K562 (cell line): ENCODE data around the gene MRGPRE. TPM values are rescaled to one million over a fixed set of nuclear protein-coding genes. Genes with fewer than 3 reads are reported as not detected.

Experiments
- ATAC-seq: fragments of 200-7000 bp; cut with Tn5 transposase; 3 replicates; pipeline ENCODE4 v1.9.1; 2020; ENCODE audit warnings: moderate library complexity
- BruUV-seq: library from RNA; stranded (reverse); fragments of 400-500 nt; replicated peaks from 2 replicates; lab custom pipeline; 2021; lab: Mats Ljungman, UMichigan
- CTCF ChIA-PET: fragments of 300-600 bp; formaldehyde crosslinking; extraction: SDS; loops from one replicate; lab custom pipeline; 2021; ENCODE audit warnings: low intra/inter-chr PET ratio; lab: Yijun Ruan, JAX
- POLR2A ChIA-PET: fragments of 300-600, 350-650 bp; sonication (Branson Sonifier 250); formaldehyde crosslinking; extraction: SDS; loops from one replicate; lab custom pipeline; 2021; ENCODE audit warnings: antibody characterized with exemption, inconsistent platforms; lab: Yijun Ruan, JAX
- DNase-seq, 4 experiments: peaks; one replicate each; pipeline versions ENCODE4 v3.0.0 to v3.0.0-alpha.2; 2011 to 2018; ENCODE audit warnings: low spot score in 3 of 4, mixed read lengths in 3 of 4; ENCODE audit errors: extremely low read depth in 1 of 4
- FAIRE-seq: peaks from 2 replicates; lab custom pipeline; 2011; peaks lifted over from hg19 to GRCh38; lab: Jason Lieb, UNC
- H2AFZ ChIP-seq: 2 replicates; pipeline ENCODE4 v1.6.0; 2011; ENCODE audit warnings: low read depth, low read length, control low read depth, inconsistent platforms
- H3K27ac ChIP-seq: fragments of 200-600 bp; 3 replicates; pipeline ENCODE4 v1.8.0; 2011; ENCODE audit warnings: low read depth, mild to moderate bottlenecking, control low read depth, inconsistent platforms, low read length, moderate library complexity, mixed read lengths; ENCODE audit errors: extremely low read depth
- H3K27me3 ChIP-seq, 2 experiments: fragments of 300-600 bp in 1 of 2; 2 replicates in 1 of 2; 3 replicates in 1 of 2; pipeline versions ENCODE4 v1.6.0 to v1.8.0; 2011; ENCODE audit warnings: inconsistent platforms in 2 of 2, low read length in 2 of 2, mild to moderate bottlenecking in 1 of 2, mixed read lengths in 1 of 2, moderate library complexity in 1 of 2; ENCODE audit not compliant: control insufficient read depth in 2 of 2, insufficient read depth in 2 of 2
- H3K36me3 ChIP-seq: fragments of 300-600 bp; 3 replicates; pipeline ENCODE4 v1.8.0; 2011; ENCODE audit warnings: mild to moderate bottlenecking, low read length, inconsistent platforms; ENCODE audit not compliant: control insufficient read depth, insufficient read depth
- H3K4me1 ChIP-seq, 2 experiments: fragments of 200-600 bp in 1 of 2; replicated peaks in 1 of 2; 2 replicates in 1 of 2; 3 replicates in 1 of 2; pipeline versions ENCODE4 v1.5.1 to v1.8.0; 2011; ENCODE audit warnings: inconsistent platforms in 2 of 2, low read length in 2 of 2, mild to moderate bottlenecking in 1 of 2, mixed read lengths in 1 of 2, moderate library complexity in 1 of 2; ENCODE audit not compliant: control insufficient read depth in 2 of 2, insufficient read depth in 2 of 2
- H3K4me2 ChIP-seq: 2 replicates; pipeline ENCODE4 v1.6.1; 2011; ENCODE audit warnings: low read length, control low read depth, inconsistent platforms, mixed read lengths; ENCODE audit not compliant: insufficient read depth
- H3K4me3 ChIP-seq: fragments of 200-600 bp; sonication (generic), shearing (Covaris generic); 2 replicates; pipeline ENCODE4 v1.5.1; 2016; ENCODE audit warnings: control low read depth, inconsistent platforms
- H3K79me2 ChIP-seq: fragments of 200-600 bp; 3 replicates; pipeline ENCODE4 v1.8.0; 2011; ENCODE audit warnings: low read length, inconsistent platforms; ENCODE audit not compliant: control insufficient read depth, insufficient read depth
- H3K9ac ChIP-seq, 2 experiments: 2 replicates each; pipeline versions ENCODE4 v1.6.0 to v1.6.1; 2011; ENCODE audit warnings: low read depth in 2 of 2, low read length in 2 of 2, control low read depth in 1 of 2, inconsistent platforms in 1 of 2, mild to moderate bottlenecking in 1 of 2, mixed read lengths in 1 of 2; ENCODE audit not compliant: insufficient read depth in 1 of 2
- H3K9me1 ChIP-seq: one replicate; pipeline ENCODE4 v1.6.0; 2011; ENCODE audit warnings: inconsistent platforms, mild to moderate bottlenecking, low read length, moderate library complexity; ENCODE audit not compliant: control insufficient read depth, insufficient read depth
- H3K9me3 ChIP-seq: replicated peaks from 2 replicates; pipeline ENCODE4 v1.5.1; 2011; ENCODE audit warnings: low read depth, low read length, inconsistent platforms; ENCODE audit not compliant: control insufficient read depth, insufficient read depth
- H4K20me1 ChIP-seq: replicated peaks from 2 replicates; pipeline ENCODE4 v1.6.1; 2011; ENCODE audit warnings: low read length, inconsistent platforms, mixed read lengths; ENCODE audit not compliant: control insufficient read depth, insufficient read depth
- BDP1 ChIP-seq: IDR thresholded peaks from 3 replicates; pipeline ENCODE4 v1.6.1; 2011; ENCODE audit not compliant: insufficient read length, insufficient read depth
- E4F1 ChIP-seq: fragments of 250-450 bp; sonication (Bioruptor Pico); IDR thresholded peaks from 2 replicates; pipeline ENCODE4 v1.5.0; 2021; ENCODE audit warnings: mild to moderate bottlenecking, borderline replicate concordance
- KDM4B ChIP-seq, 2 experiments: fragments of 450-650 bp in 1 of 2; sonication (generic) in 1 of 2; IDR thresholded peaks; 2 replicates each; pipeline ENCODE4 v1.6.1; 2016 to 2017; ENCODE audit warnings: borderline replicate concordance in 2 of 2, antibody characterized with exemption in 1 of 2, low read depth in 1 of 2, mild to moderate bottlenecking in 1 of 2
- NCOA2 ChIP-seq, 2 experiments: fragments of 450-650 bp; IDR thresholded peaks; 2 replicates each; pipeline ENCODE4 v1.6.1; 2018; ENCODE audit warnings: mild to moderate bottlenecking in 2 of 2, moderate library complexity in 1 of 2; ENCODE audit not compliant: partially characterized antibody in 2 of 2
- NR1H2 ChIP-seq: sonication (generic); formaldehyde crosslinking; IDR thresholded peaks from 2 replicates; pipeline ENCODE4 v1.4.0; 2020; ENCODE audit warnings: mild to moderate bottlenecking, missing genetic modification reagents
- SMARCC2 ChIP-seq: fragments of 450-650 bp; IDR thresholded peaks from 2 replicates; pipeline ENCODE4 v1.6.1; 2017; ENCODE audit warnings: antibody characterized with exemption, moderate library complexity, mild to moderate bottlenecking, low read depth
- SP1 ChIP-seq: sonication (generic); formaldehyde crosslinking; IDR thresholded peaks from 2 replicates; pipeline ENCODE4 v1.8.1; 2022; ENCODE audit warnings: mild to moderate bottlenecking, missing genetic modification reagents
- ZBTB33 ChIP-seq: sonication (generic); formaldehyde crosslinking; IDR thresholded peaks from 2 replicates; pipeline ENCODE4 v1.8.1; 2023; ENCODE audit warnings: mild to moderate bottlenecking, missing genetic modification reagents
- ZFPM2 ChIP-seq: fragments of 250-450 bp; sonication (Bioruptor Pico); IDR thresholded peaks from 2 replicates; pipeline ENCODE4 v1.5.1; 2022; ENCODE audit warnings: mild to moderate bottlenecking
- ZNF184 ChIP-seq: sonication (generic); formaldehyde crosslinking; IDR thresholded peaks from 2 replicates; pipeline ENCODE4 v1.5.0; 2020; ENCODE audit warnings: missing genetic modification reagents
- ZNF263 ChIP-seq: sonication (generic); formaldehyde crosslinking; IDR thresholded peaks from 2 replicates; pipeline ENCODE4 v1.8.0; 2022; ENCODE audit warnings: mild to moderate bottlenecking, missing genetic modification reagents, borderline replicate concordance
- ZNF354B ChIP-seq: fragments of 250-450 bp; sonication (Bioruptor Pico); IDR thresholded peaks from 2 replicates; pipeline ENCODE4 v1.4.0; 2020
- WGBS: fragments of 100-300 bp; shearing (Covaris generic); methylation state at CpG from one replicate; pipeline ENCODE4 v1.1.6; 2016; ENCODE audit warnings: low coverage, mixed read lengths; ENCODE audit not compliant: insufficient coverage; ENCODE audit errors: missing lambda C conversion rate; 5-methylcytosine and 5-hydroxymethylcytosine counted together
- in situ Hi-C: fragments of 300-500 bp; cut with MboI; formaldehyde crosslinking; loops from 4 replicates; pipeline ENCODE4 v1.15.0; 2018; ENCODE audit warnings: inconsistent platforms, mixed read lengths
- intact Hi-C: fragments of 100-400 bp; cut with micrococcal nuclease; formaldehyde crosslinking; loops from 2 replicates; pipeline ENCODE4 v1.14.2; 2022
- polyA plus RNA-seq, 8 experiments: library from polyadenylated mRNA; depleted of rRNA in 4 of 8; stranded (reverse) in 5 of 8; unstranded in 3 of 8; fragments of >200 nt; fragmentation: Nextera tagmentation in 2 of 8; fragmentation: Illumina TruSeq in 1 of 8; extraction: Ambion mirVana in 2 of 8; extraction: Trizol in 1 of 8; gene quantifications; 2 replicates each; pipeline versions ENCODE4 v1.2.1 to v1.2.3, GENCODE V29; 2011 to 2014; ENCODE audit warnings: inconsistent platforms in 1 of 8, missing spikeins in 1 of 8
- total RNA-seq, 7 experiments: library from RNA; depleted of rRNA in 6 of 7; stranded (reverse); fragments of >200 nt in 6 of 7; fragmentation: Illumina TruSeq in 2 of 7; extraction: Trizol in 2 of 7; gene quantifications; 2 replicates each; pipeline versions ENCODE4 v1.2.1 to v1.2.3, GENCODE V29; 2011 to 2021; ENCODE audit warnings: low replicate concordance in 1 of 7
- TF ChIP-seq, protein P1 (sequence below): fragments of 450-650 bp; IDR thresholded peaks from 2 replicates; pipeline ENCODE4 v1.6.1; 2018; ENCODE audit not compliant: partially characterized antibody

The MRGPRE gene
- total and polyA plus RNA-seq, 9 of the 15 experiments (the other 6 are each of a cell fraction or from before 2014, with no cell fraction given), result not detected

- no peaks in the 10 kb centered on the region for H3K9me1 ChIP-seq
- DNase-seq (peak in 1 of 4 experiments; percentile 56), ATAC-seq (peak; percentile 35; the same call in 2 of the 3 replicates), FAIRE-seq (no peak)
- POLR2A ChIA-PET, result interaction anchor here (0.6 to 1.0 kb wide), 2 partner anchors 18 to 648 kb away, joined by 3 read pairs; no protein-coding TSS in a partner anchor
- H3K9ac ChIP-seq, result peak overlapping the region in 1 of 2 experiments; percentile 75; a peak in 1 of 4 replicates
- H3K4me1 ChIP-seq, result peaks cover 4 to 35% of the 10 kb centered on the region in 2 experiments; a peak in 3 of 5 replicates
- H3K4me3 ChIP-seq, result no peak overlapping the region
- peak overlapping the region; percentile 87 for H2AFZ ChIP-seq
- peaks cover 0 to 7% of the 10 kb centered on the region in 2 experiments; a peak in 1 of 5 replicates for H3K27me3 ChIP-seq
- no peaks in the 10 kb centered on the region for H3K79me2 ChIP-seq
- H4K20me1 ChIP-seq, result no peaks in the 10 kb centered on the region
- no TSS peak for BruUV-seq
- in situ Hi-C loops (loop anchor here (5.0 kb wide), 1 partner anchor 102 kb away; no protein-coding TSS in a partner anchor), intact Hi-C loops (loop anchor here (5.0 kb wide), 1 partner anchor 177 kb away; no protein-coding TSS in a partner anchor)
- H3K27ac ChIP-seq, result no peak overlapping the region
- 6% methylated on average over 21 of the region's 24 CpGs for WGBS
- H3K36me3 ChIP-seq, result no peaks in the 10 kb centered on the region
- CTCF ChIA-PET, result interaction anchor here (0.6 kb wide), 1 partner anchor 395 kb away, joined by 3 read pairs; no protein-coding TSS in a partner anchor
- H3K4me2 ChIP-seq, result peak overlapping the region; percentile 54
- no peaks in the 10 kb centered on the region for H3K9me3 ChIP-seq
- TF ChIP-seq ZFPM2 (CRISPR knock-in tag) (no peak), NR1H2 (no peak), ZNF263 (CRISPR knock-in tag) (no peak), BDP1 (no peak), NCOA2 (IDR thresholded peaks at IDR 0.05; ENCODE audit: partially characterized antibody in 2 of 2) (no peak), SMARCC2 (no peak), SP1 (no peak), E4F1 (CRISPR knock-in tag) (no peak), ZBTB33 (CRISPR knock-in tag) (no peak), KDM4B (IDR thresholded peaks at IDR 0.05; ENCODE audit: borderline replicate concordance in 2 of 2, low read depth in 1 of 2) (no peak), ZNF184 (no peak), ZNF354B (CRISPR knock-in tag) (no peak)
- TF ChIP-seq, protein P1, sequence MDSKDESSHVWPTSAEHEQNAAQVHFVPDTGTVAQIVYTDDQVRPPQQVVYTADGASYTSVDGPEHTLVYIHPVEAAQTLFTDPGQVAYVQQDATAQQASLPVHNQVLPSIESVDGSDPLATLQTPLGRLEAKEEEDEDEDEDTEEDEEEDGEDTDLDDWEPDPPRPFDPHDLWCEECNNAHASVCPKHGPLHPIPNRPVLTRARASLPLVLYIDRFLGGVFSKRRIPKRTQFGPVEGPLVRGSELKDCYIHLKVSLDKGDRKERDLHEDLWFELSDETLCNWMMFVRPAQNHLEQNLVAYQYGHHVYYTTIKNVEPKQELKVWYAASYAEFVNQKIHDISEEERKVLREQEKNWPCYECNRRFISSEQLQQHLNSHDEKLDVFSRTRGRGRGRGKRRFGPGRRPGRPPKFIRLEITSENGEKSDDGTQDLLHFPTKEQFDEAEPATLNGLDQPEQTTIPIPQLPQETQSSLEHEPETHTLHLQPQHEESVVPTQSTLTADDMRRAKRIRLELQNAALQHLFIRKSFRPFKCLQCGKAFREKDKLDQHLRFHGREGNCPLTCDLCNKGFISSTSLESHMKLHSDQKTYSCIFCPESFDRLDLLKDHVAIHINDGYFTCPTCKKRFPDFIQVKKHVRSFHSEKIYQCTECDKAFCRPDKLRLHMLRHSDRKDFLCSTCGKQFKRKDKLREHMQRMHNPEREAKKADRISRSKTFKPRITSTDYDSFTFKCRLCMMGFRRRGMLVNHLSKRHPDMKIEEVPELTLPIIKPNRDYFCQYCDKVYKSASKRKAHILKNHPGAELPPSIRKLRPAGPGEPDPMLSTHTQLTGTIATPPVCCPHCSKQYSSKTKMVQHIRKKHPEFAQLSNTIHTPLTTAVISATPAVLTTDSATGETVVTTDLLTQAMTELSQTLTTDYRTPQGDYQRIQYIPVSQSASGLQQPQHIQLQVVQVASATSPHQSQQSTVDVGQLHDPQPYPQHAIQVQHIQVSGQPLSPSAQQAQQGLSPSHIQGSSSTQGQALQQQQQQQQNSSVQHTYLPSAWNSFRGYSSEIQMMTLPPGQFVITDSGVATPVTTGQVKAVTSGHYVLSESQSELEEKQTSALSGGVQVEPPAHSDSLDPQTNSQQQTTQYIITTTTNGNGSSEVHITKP, result no peak
Observed at GRCh38 chr11:3213659-3214419, 18.4 kb downstream of the MRGPRE start.
